ENCODE data around the gene WASHC4.

Gene WASHC4

DNA sequence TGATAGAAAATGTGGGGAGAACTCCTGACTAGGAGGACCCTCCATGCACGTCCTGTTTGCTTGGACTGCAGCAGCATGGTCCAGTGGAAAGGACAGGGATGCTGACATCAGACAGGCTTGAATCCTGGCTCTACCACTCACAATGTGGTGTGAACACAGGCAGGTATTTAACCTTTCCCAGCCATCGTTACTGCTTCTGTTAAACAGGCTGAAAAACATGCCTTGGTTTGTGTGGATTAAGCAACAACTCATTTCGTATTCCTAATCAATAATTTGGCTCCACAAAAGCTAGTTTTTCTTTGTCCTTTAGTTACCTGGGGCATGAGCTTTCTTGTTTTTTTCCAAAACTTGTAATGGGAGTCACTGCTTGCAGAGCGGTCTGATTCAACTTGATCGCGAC lies 87.4 kb downstream of the WASHC4 start:
- TF ChIP-seq, protein P1, sequence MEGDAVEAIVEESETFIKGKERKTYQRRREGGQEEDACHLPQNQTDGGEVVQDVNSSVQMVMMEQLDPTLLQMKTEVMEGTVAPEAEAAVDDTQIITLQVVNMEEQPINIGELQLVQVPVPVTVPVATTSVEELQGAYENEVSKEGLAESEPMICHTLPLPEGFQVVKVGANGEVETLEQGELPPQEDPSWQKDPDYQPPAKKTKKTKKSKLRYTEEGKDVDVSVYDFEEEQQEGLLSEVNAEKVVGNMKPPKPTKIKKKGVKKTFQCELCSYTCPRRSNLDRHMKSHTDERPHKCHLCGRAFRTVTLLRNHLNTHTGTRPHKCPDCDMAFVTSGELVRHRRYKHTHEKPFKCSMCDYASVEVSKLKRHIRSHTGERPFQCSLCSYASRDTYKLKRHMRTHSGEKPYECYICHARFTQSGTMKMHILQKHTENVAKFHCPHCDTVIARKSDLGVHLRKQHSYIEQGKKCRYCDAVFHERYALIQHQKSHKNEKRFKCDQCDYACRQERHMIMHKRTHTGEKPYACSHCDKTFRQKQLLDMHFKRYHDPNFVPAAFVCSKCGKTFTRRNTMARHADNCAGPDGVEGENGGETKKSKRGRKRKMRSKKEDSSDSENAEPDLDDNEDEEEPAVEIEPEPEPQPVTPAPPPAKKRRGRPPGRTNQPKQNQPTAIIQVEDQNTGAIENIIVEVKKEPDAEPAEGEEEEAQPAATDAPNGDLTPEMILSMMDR (IDR thresholded peaks at IDR 0.05; ENCODE audit: insufficient read depth, low read depth, low read length, missing control alignments), result no peak
- H3K4me3 ChIP-seq (ENCODE audit: low read depth, low read length), result no peak overlapping the region
- no peak for DNase-seq (ENCODE audit: low read depth)

DNA sequence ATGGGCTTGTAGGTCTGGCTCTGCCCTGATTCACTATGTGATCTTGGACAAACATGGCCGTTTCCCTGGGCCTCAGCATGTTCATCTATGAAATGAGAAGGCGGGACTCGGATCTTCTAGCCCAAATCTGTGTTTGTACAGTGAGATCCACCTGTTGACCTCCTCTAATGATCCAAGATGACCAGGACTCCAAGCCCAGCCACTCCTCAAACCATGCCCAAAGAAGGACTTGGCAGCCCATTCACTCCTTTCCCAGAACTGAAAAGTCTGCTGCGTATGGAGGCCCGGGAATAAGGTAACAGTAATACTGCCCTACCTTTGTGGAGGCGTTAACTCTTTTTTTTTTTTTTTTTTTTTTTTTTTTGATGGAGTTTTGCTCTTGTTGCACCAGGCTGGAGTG lies 88.6 kb downstream of the WASHC4 start:
- DNase-seq (ENCODE audit: low read depth), result no peak
- TF ChIP-seq, protein P1 (IDR thresholded peaks at IDR 0.05; ENCODE audit: insufficient read depth, low read depth, low read length, missing control alignments), result no peak
- H3K4me3 ChIP-seq (ENCODE audit: low read depth, low read length), result no peak overlapping the region

DNA sequence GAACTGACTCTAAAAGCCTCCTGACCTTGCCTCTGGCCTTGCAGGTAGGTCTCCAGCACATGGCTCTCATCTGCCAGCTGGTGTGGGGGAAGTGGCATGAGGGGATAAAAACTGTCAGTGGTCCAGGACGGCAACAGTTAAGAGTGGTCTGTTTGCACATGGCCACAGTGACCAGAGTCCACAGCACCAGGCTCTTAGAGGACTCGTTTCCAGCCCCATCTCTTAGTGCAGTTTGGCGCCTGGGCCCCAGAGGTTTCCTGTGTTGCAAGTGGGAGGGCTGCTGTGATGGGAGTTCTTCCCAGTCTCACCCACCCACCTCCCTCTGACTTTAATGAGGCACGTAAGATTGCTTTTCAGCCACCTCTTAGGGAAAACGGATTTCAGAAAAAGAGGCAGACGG lies 91.4 kb downstream of the WASHC4 start:
- no peak overlapping the region for H3K4me3 ChIP-seq (ENCODE audit: low read depth, low read length)
- TF ChIP-seq, protein P1 (IDR thresholded peaks at IDR 0.05; ENCODE audit: insufficient read depth, low read depth, low read length, missing control alignments), result no peak
- no peak for DNase-seq (ENCODE audit: low read depth)

DNA sequence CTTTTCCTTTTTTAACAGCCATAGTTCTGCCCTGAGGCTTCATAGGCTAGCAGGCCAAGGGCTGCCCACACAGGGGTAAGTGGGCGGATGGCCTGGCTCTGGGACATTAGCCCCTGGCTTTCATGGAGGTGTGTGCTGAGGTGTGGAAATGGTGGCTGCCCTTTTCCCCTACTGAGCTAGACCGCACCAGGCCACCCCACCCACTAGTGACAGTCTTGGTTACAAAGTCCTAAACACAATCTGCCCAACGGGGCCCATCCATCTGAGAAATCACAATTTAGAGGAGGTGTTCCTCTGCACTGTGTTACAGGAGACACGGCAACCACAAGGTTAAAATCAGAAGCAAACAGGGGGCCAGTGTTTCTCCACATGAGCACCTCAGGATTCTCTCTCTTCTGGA lies 92.9 kb downstream of the WASHC4 start:
- TF ChIP-seq, protein P1 (IDR thresholded peaks at IDR 0.05; ENCODE audit: insufficient read depth, low read depth, low read length, missing control alignments), result no peak
- no peak overlapping the region for H3K4me3 ChIP-seq (ENCODE audit: low read depth, low read length)
- DNase-seq (ENCODE audit: low read depth), result no peak

DNA sequence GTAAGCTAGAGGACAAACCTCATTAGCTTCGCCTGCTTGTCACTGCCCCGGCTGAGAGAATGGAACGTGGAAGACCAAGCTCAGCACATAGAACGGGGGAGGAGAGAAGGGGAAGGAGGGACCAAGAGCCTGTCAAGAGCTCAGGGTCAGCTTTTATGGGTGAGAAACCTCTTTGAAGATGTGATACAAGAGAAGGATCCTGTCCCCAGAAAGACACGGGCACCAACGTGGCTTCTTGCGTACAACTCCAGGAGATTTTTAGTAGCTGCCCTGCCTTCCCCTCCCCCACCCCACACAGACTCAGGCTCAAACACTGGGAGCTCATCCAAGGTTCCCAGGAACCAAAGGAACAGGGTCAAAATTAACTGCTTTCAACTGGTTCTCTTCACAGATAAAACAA lies 93.8 kb downstream of the WASHC4 start:
- DNase-seq (ENCODE audit: low read depth), result no peak
- no peak overlapping the region for H3K4me3 ChIP-seq (ENCODE audit: low read depth, low read length)
- TF ChIP-seq, protein P1 (IDR thresholded peaks at IDR 0.05; ENCODE audit: insufficient read depth, low read depth, low read length, missing control alignments), result no peak

DNA sequence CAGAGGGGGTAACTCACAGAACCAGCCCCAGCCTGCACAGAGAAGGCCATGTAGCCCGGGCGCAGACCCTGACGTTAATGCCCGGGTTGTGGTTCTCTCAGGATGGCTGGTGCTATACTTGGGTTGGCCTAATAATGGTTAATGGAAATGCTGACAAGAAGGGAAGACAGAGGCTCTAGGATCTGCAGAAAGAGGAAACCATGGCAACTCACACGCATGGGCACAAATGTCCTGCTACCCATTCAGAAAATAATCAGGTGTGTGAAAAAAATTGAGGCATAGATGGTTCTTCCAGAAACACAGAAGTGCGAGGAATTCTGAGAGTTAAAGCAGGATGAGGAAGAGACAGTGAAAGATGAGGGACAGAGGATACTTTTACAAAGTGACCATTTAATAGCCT lies 94.7 kb downstream of the WASHC4 start:
- TF ChIP-seq, protein P1 (IDR thresholded peaks at IDR 0.05; ENCODE audit: insufficient read depth, low read depth, low read length, missing control alignments), result no peak
- DNase-seq (ENCODE audit: low read depth), result no peak
- no peak overlapping the region for H3K4me3 ChIP-seq (ENCODE audit: low read depth, low read length)

DNA sequence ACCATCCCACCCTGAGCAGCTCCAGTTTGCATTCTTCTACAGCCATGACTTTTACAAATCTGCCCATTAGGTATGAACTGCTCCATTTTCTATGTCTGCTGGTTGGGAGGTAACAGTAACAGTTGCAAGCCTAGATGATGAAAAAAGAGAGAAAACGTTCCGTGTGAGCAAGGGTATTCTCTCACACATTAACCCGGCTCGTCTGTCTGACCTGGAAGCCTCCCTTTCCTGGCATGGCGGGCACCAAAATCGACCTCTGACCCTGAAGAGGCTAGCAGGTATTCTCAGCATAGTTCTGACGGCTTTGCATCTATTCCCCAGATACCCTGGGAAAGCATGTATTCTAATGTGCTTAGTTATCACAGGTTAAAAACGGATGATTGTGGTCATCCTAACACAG lies 96.6 kb downstream of the WASHC4 start:
- TF ChIP-seq, protein P1 (IDR thresholded peaks at IDR 0.05; ENCODE audit: insufficient read depth, low read depth, low read length, missing control alignments), result no peak
- DNase-seq (ENCODE audit: low read depth), result no peak
- no peak overlapping the region for H3K4me3 ChIP-seq (ENCODE audit: low read depth, low read length)

Data from GM12865 (cell line).